Kidney (tissue), 14 donors: Measurements from ENCODE around the gene CNNM4. TPM values are rescaled to one million over a fixed set of nuclear protein-coding genes. Genes with fewer than 3 reads are reported as not detected.

Experiments
- DNase-seq, 5 donors: peaks; one replicate each; pipeline ENCODE4 v3.0.0-alpha.2; 2013 to 2020
- FAIRE-seq: peaks from 2 replicates; lab custom pipeline; 2012; peaks lifted over from hg19 to GRCh38; lab: Jason Lieb, UNC
- H3K27ac ChIP-seq, 2 donors: one replicate each; pipeline ENCODE4 v1.7.0; 2013; ENCODE audit warnings: low read depth in 2 of 2, low read length in 2 of 2, inconsistent platforms in 1 of 2
- H3K27me3 ChIP-seq: one replicate; pipeline ENCODE4 v1.7.1; 2013; ENCODE audit warnings: low read length, inconsistent platforms; ENCODE audit not compliant: control insufficient read depth, insufficient read depth
- H3K36me3 ChIP-seq, 3 donors: one replicate each; pipeline versions ENCODE4 v1.7.0 to v1.7.1; 2013; ENCODE audit warnings: low read length in 3 of 3, control low read depth in 1 of 3, inconsistent platforms in 1 of 3; ENCODE audit not compliant: insufficient read depth in 3 of 3, control insufficient read depth in 2 of 3
- H3K4me1 ChIP-seq, 3 donors: one replicate each; pipeline versions ENCODE4 v1.7.0 to v1.7.1; 2013; ENCODE audit warnings: low read length in 3 of 3, inconsistent platforms in 1 of 3, low read depth in 1 of 3; ENCODE audit not compliant: control insufficient read depth in 2 of 3, insufficient read depth in 2 of 3
- H3K4me3 ChIP-seq, 3 donors: one replicate each; pipeline versions ENCODE4 v1.7.0 to v1.8.1; 2013; ENCODE audit warnings: low read length in 3 of 3, control low read depth in 1 of 3, inconsistent platforms in 1 of 3
- H3K9ac ChIP-seq, 3 donors: one replicate each; pipeline versions ENCODE4 v1.7.0 to v1.7.1; 2013; ENCODE audit warnings: low read length in 3 of 3, control low read depth in 1 of 3, inconsistent platforms in 1 of 3
- H3K9me3 ChIP-seq, 3 donors: one replicate each; pipeline versions ENCODE4 v1.7.0 to v1.7.1; 2013; ENCODE audit warnings: low read length in 3 of 3, control low read depth in 1 of 3, inconsistent platforms in 1 of 3; ENCODE audit not compliant: control insufficient read depth in 2 of 3, insufficient read depth in 1 of 3
- CTCF ChIP-seq: IDR thresholded peaks from 3 replicates; pipeline ENCODE4 v1.5.1; 2012; ENCODE audit warnings: mild to moderate bottlenecking, moderate library complexity, borderline replicate concordance; ENCODE audit not compliant: insufficient read depth; ENCODE audit errors: extremely low read depth
- intact Hi-C: fragments of 100-400 bp; cut with DNase I; formaldehyde crosslinking; loops from one replicate; pipeline ENCODE4 v1.11.1; 2022
- polyA plus RNA-seq: library from polyadenylated mRNA; stranded (reverse); fragments of 350-450 nt; fragmentation: Illumina TruSeq; extraction: RNeasy Lipid Tissue Mini Kit (QIAGEN cat#74804); gene quantifications from one replicate; pipeline ENCODE4 v1.2.3, GENCODE V29; 2014; ENCODE audit warnings: low read depth, low replicate concordance; ENCODE audit not compliant: insufficient read depth
- total RNA-seq: library from RNA; stranded (reverse); fragmentation: NEBNext Ultra II Directional; extraction: Animal tissue kit (Norgen Biotek cat#: 25700); gene quantifications from one replicate; pipeline ENCODE4 v1.2.1, GENCODE V29; 2021
- donor health status: control.
- donor health status: control.
- donor health status: control.
- donor health status: control.
- donor health status: control.
- donor health status: DM: yes; HTN: yes; CAD: no.
- donor health status: Normal renal cell carcinoma (clear cell type).

CNNM4 gene
- total and polyA plus RNA-seq, 2 donors from 2014 or later: 3.7 to 14.5 TPM

- FAIRE-seq: no peak
Observed at GRCh38 chr2:96841701-96842495, 81.2 kb downstream of the CNNM4 start.

GRCh38 chr2:96842600-96842999 lies 81.9 kb downstream of the CNNM4 start:
- Histone ChIP-seq H3K4me1 (peaks cover 0 to 6% (median 0%) of the 10 kb centered on the region in 3 donors), H3K4me3 (no peak overlapping the region), H3K36me3 (peaks cover 0 to 11% (median 4%) of the 10 kb centered on the region in 3 donors), H3K9ac (no peak overlapping the region), H3K27ac (no peak overlapping the region), H3K9me3 (no peaks in the 10 kb centered on the region), H3K27me3 (no peaks in the 10 kb centered on the region)
- FAIRE-seq: no peak
- no peak for TF ChIP-seq CTCF
- peak in 1 of 5 donors; percentile 63 for DNase-seq
- intact Hi-C loops: no loop called here

More at GRCh38 chr2:96841701-96842495, 81.2 kb downstream of the CNNM4 start:
- Histone ChIP-seq H3K9ac (no peak overlapping the region), H3K9me3 (no peaks in the 10 kb centered on the region), H3K4me3 (no peak overlapping the region), H3K4me1 (peaks cover 0 to 6% (median 0%) of the 10 kb centered on the region in 3 donors), H3K27ac (no peak overlapping the region), H3K36me3 (peaks cover 0 to 9% (median 2%) of the 10 kb centered on the region in 3 donors), H3K27me3 (no peaks in the 10 kb centered on the region)
- no peak for TF ChIP-seq CTCF
- peak in 1 of 5 donors; percentile 63 for DNase-seq
- intact Hi-C loops: no loop called here

GRCh38 chr2:96843538-96844268 lies 83.0 kb downstream of the CNNM4 start, which contains the start of gene ANKRD23:
ANKRD23 (minus strand) TSS chr2:96844021; CDS start chr2:96843992, 29 bp downstream.
- FAIRE-seq (no peak), DNase-seq (no peak)
- intact Hi-C loops: no loop called here
- TF ChIP-seq CTCF: no peak
- Histone ChIP-seq H3K27me3 (no peaks in the 10 kb centered on the region), H3K36me3 (peaks cover 0 to 12% (median 8%) of the 10 kb centered on the region in 3 donors), H3K9me3 (no peaks in the 10 kb centered on the region), H3K4me1 (peaks cover 0 to 6% (median 0%) of the 10 kb centered on the region in 3 donors), H3K27ac (no peak within 1 kb of the TSS), H3K4me3 (no peak within 1 kb of the TSS), H3K9ac (no peak within 1 kb of the TSS)
